HCT116 (cell line): ENCODE data around the gene CYB5R3.

Experiments
- ATF3 ChIP-seq: IDR thresholded peaks from 2 replicates; pipeline ENCODE4 v1.6.1; 2012
- CEBPB ChIP-seq: IDR thresholded peaks from 2 replicates; pipeline ENCODE4 v1.6.1; 2012; ENCODE audit warnings: low read depth
- CTCF ChIP-seq, 3 experiments: fragments of 200-600 bp in 1 of 3; sonication (generic) in 1 of 3; IDR thresholded peaks in 2 of 3; conservative IDR thresholded peaks in 1 of 3; 2 replicates each; pipeline ENCODE4 v1.5.1; 2012 to 2017; ENCODE audit warnings: low read depth in 2 of 3, low read length in 2 of 3, antibody characterized with exemption in 1 of 3, borderline replicate concordance in 1 of 3, control low read depth in 1 of 3, mild to moderate bottlenecking in 1 of 3, mixed read lengths in 1 of 3, mixed run types in 1 of 3, moderate library complexity in 1 of 3; ENCODE audit not compliant: insufficient read depth in 1 of 3
- EZH2 ChIP-seq: fragments of 200-600 bp; sonication (generic); IDR thresholded peaks from 2 replicates; pipeline ENCODE4 v1.6.1; 2017; ENCODE audit warnings: antibody characterized with exemption, mixed run types
- FOSL1 ChIP-seq: IDR thresholded peaks from 2 replicates; pipeline ENCODE4 v1.6.1; 2012; ENCODE audit warnings: low read depth
- JUND ChIP-seq: IDR thresholded peaks from 2 replicates; pipeline ENCODE4 v1.6.1; 2012
- MAX ChIP-seq: IDR thresholded peaks from 2 replicates; pipeline ENCODE4 v1.6.1; 2012
- POLR2A ChIP-seq: IDR thresholded peaks from 2 replicates; pipeline ENCODE4 v1.7.0; 2011; ENCODE audit warnings: borderline replicate concordance; ENCODE audit not compliant: insufficient read depth, insufficient read length; ENCODE audit errors: extremely low read depth
- POLR2AphosphoS5 ChIP-seq: IDR thresholded peaks from 2 replicates; pipeline ENCODE4 v1.6.1; 2011; ENCODE audit warnings: mild to moderate bottlenecking, low read depth, low read length, moderate library complexity
- REST ChIP-seq: IDR thresholded peaks from 2 replicates; pipeline ENCODE4 v1.6.1; 2012; ENCODE audit warnings: low read depth
- SP1 ChIP-seq: IDR thresholded peaks from 2 replicates; pipeline ENCODE4 v1.6.1; 2012; ENCODE audit warnings: low read depth
- SRF ChIP-seq: IDR thresholded peaks from 2 replicates; pipeline ENCODE4 v1.6.1; 2012; ENCODE audit warnings: low read depth
- TCF7L2 ChIP-seq: IDR thresholded peaks from 2 replicates; pipeline ENCODE4 v1.7.0; 2011; ENCODE audit warnings: borderline replicate concordance, inconsistent platforms; ENCODE audit not compliant: insufficient read depth, insufficient read length; ENCODE audit errors: extremely low read depth

GRCh38 chr22:42651134-42651533, 1.9 kb upstream of the CYB5R3 start:
- TF ChIP-seq CTCF (IDR thresholded peaks at IDR 0.05 in 2 of 3, conservative IDR thresholded peaks at IDR 0.05 in 1 of 3; ENCODE audit: borderline replicate concordance in 1 of 3, insufficient read depth in 1 of 3, low read depth in 2 of 3, low read length in 2 of 3) (no peak), POLR2A (no peak), REST (no peak), SRF (no peak), EZH2 (no peak), CEBPB (no peak), FOSL1 (no peak), SP1 (no peak), JUND (no peak), POLR2AphosphoS5 (no peak), TCF7L2 (no peak), ATF3 (no peak), MAX (no peak)
